Adrenal gland (tissue), 5 donors: ENCODE measurements around the gene NOTCH3.

Experiments
- CTCF ChIP-seq, 6 experiments: fragments of 450-650 bp in 4 of 6; fragments of 200-600 bp in 2 of 6; sonication (generic) in 1 of 6; IDR thresholded peaks; 1 replicate in 5 of 6; 2 replicates in 1 of 6; pipeline versions ENCODE4 v1.5.1 to v1.8.0; 2016 to 2021; ENCODE audit warnings: antibody characterized with exemption in 6 of 6, mild to moderate bottlenecking in 2 of 6, moderate library complexity in 1 of 6
- POLR2A ChIP-seq, 2 donors: fragments of 450-650 bp; IDR thresholded peaks; one replicate each; pipeline ENCODE4 v1.6.1; 2017; ENCODE audit warnings: antibody characterized with exemption in 2 of 2, mild to moderate bottlenecking in 2 of 2, moderate library complexity in 1 of 2
- donor health status: DM: no; HTN: no; CAD: no.

GRCh38 chr19:15118789-15119494 is 81.9 kb downstream of the NOTCH3 start:
- no peak for TF ChIP-seq POLR2A (IDR thresholded peaks at IDR 0.05)
- no peak for TF ChIP-seq CTCF (IDR thresholded peaks at IDR 0.05)
